Liver (tissue), 3 donors: ENCODE measurements around the gene LYVE1.

Experiments
- CTCF ChIP-seq: fragments of 150-350 bp; IDR thresholded peaks from 2 replicates; pipeline ENCODE4 v1.5.1; 2017; ENCODE audit warnings: improper control_type of control experiment, low read depth, low read length; ENCODE audit not compliant: missing input control
- JUND ChIP-seq, 2 donors: IDR thresholded peaks; 2 replicates each; pipeline ENCODE4 v1.6.1; 2016; ENCODE audit warnings: antibody characterized with exemption in 2 of 2
- YY1 ChIP-seq: IDR thresholded peaks from 2 replicates; pipeline ENCODE4 v1.6.1; 2016; ENCODE audit warnings: antibody characterized with exemption, mild to moderate bottlenecking
- donor health status: healthy.
- donor health status: healthy.

- TF ChIP-seq JUND (IDR thresholded peaks at IDR 0.05) (no peak), CTCF (no peak), YY1 (no peak)
These were observed 7.6 kb upstream of the LYVE1 start for GRCh38 chr11:10576035-10576398.
